ENCODE measurements around the gene TUBGCP6. TPM values are rescaled to one million over a fixed set of nuclear protein-coding genes. Genes with fewer than 3 reads are reported as not detected.

The TUBGCP6 gene
- total and polyA plus RNA-seq, 9 donors, result 7.5 to 52.2 (median 40.8) TPM

GRCh38 chr22:50199829-50200460 is 44.9 kb downstream of the TUBGCP6 start:
- H3K27me3 ChIP-seq, result no peaks in the 10 kb centered on the region
- no peaks in the 10 kb centered on the region for H3K9me3 ChIP-seq
- peak overlapping the region; percentile 48 for H3K4me3 ChIP-seq
- WGBS, 3 donors, result 11 to 14% (median 11%) methylated on average over 31 to 34 of the region's 34 CpGs
- DNase-seq, result peak in 2 of 5 donors; percentile 54 to 58
- peak overlapping the region; percentile 16 to 81 for H3K27ac ChIP-seq
- H3K36me3 ChIP-seq, result no peaks in the 10 kb centered on the region
- intact Hi-C loops (cut with DNase I), result loop anchor here in 1 of 4 donors (10.0 kb wide), 2 partner anchors 55 to 245 kb away; no protein-coding TSS in a partner anchor
- no peak for TF ChIP-seq POLR2A (IDR thresholded peaks at IDR 0.05)
- TF ChIP-seq EP300 (IDR thresholded peaks at IDR 0.05), result no peak
- TF ChIP-seq CTCF (IDR thresholded peaks at IDR 0.05), result no peak
- H3K4me1 ChIP-seq (ENCODE audit: insufficient read depth), result peaks cover 5% of the 10 kb centered on the region

GRCh38 chr22:50199251-50199721 is 45.5 kb downstream of the TUBGCP6 start:
- DNase-seq, result peak in 4 of 5 donors; percentile 26 to 53 (median 52)
- Histone ChIP-seq H3K9me3 (no peaks in the 10 kb centered on the region), H3K4me3 (no peak overlapping the region), H3K4me1 (ENCODE audit: insufficient read depth) (peaks cover 5% of the 10 kb centered on the region), H3K27ac (peak overlapping the region in 1 of 2 donors; percentile 16), H3K36me3 (no peaks in the 10 kb centered on the region), H3K27me3 (no peaks in the 10 kb centered on the region)
- intact Hi-C loops (cut with DNase I), result loop anchor here in 1 of 4 donors (10.0 kb wide), 1 partner anchor 244 kb away; no protein-coding TSS in a partner anchor
- no peak for TF ChIP-seq CTCF (IDR thresholded peaks at IDR 0.05)
- no peak for TF ChIP-seq EP300 (IDR thresholded peaks at IDR 0.05)
- no peak for TF ChIP-seq POLR2A (IDR thresholded peaks at IDR 0.05)
- 67 to 78% (median 69%) methylated on average over 18 of the region's 18 CpGs for WGBS, 3 donors

GRCh38 chr22:50198624-50199017 is 46.2 kb downstream of the TUBGCP6 start:
- intact Hi-C loops (cut with DNase I), result loop anchor here in 1 of 4 donors (10.0 kb wide), 1 partner anchor 244 kb away; no protein-coding TSS in a partner anchor
- no peaks in the 10 kb centered on the region for H3K9me3 ChIP-seq
- peaks cover 5% of the 10 kb centered on the region for H3K4me1 ChIP-seq (ENCODE audit: insufficient read depth)
- H3K36me3 ChIP-seq, result no peaks in the 10 kb centered on the region
- peak in 3 of 5 donors; percentile 33 to 50 (median 36) for DNase-seq
- 81 to 89% (median 87%) methylated on average over 14 to 16 of the region's 16 CpGs for WGBS, 3 donors
- TF ChIP-seq POLR2A (IDR thresholded peaks at IDR 0.05), result no peak
- no peak for TF ChIP-seq CTCF (IDR thresholded peaks at IDR 0.05)
- TF ChIP-seq EP300 (IDR thresholded peaks at IDR 0.05), result no peak
- no peak overlapping the region for H3K27ac ChIP-seq
- no peaks in the 10 kb centered on the region for H3K27me3 ChIP-seq
- H3K4me3 ChIP-seq, result no peak overlapping the region

- intact Hi-C loops (cut with DNase I), result loop anchor here in 1 of 4 donors (10.0 kb wide), 1 partner anchor 243 kb away; no protein-coding TSS in a partner anchor
- H3K27ac ChIP-seq, result no peak overlapping the region
- H3K4me1 ChIP-seq (ENCODE audit: insufficient read depth), result peaks cover 5% of the 10 kb centered on the region
- H3K9me3 ChIP-seq, result no peaks in the 10 kb centered on the region
- peak in 2 of 5 donors; percentile 39 to 41 for DNase-seq
- WGBS, 3 donors, result 89 to 94% (median 92%) methylated on average over 55 to 61 of the region's 61 CpGs
- TF ChIP-seq POLR2A (IDR thresholded peaks at IDR 0.05) (no peak), CTCF (IDR thresholded peaks at IDR 0.05) (no peak), EP300 (IDR thresholded peaks at IDR 0.05) (no peak)
- H3K36me3 ChIP-seq, result no peaks in the 10 kb centered on the region
- no peak overlapping the region for H3K4me3 ChIP-seq
- no peaks in the 10 kb centered on the region for H3K27me3 ChIP-seq
Observed at GRCh38 chr22:50197856-50198623, 46.8 kb downstream of the TUBGCP6 start.
